AG09309 (cell line): ENCODE results near the gene CFAP298.

Experiments
- DNase-seq: peaks from one replicate; pipeline ENCODE4 v3.0.0-alpha.2; 2010; ENCODE audit warnings: low read depth
- H3K4me3 ChIP-seq: 2 replicates; pipeline ENCODE4 v1.5.1; 2011; ENCODE audit warnings: mild to moderate bottlenecking, low read depth, low read length, moderate library complexity; ENCODE audit not compliant: control insufficient read depth
- TF ChIP-seq, protein P1 (sequence below): IDR thresholded peaks from 2 replicates; pipeline ENCODE4 v1.5.1; 2011; ENCODE audit warnings: mild to moderate bottlenecking, low read depth, low read length, inconsistent platforms; ENCODE audit not compliant: insufficient read depth, control insufficient read depth; ENCODE audit errors: missing control alignments

The CFAP298 gene

DNA sequence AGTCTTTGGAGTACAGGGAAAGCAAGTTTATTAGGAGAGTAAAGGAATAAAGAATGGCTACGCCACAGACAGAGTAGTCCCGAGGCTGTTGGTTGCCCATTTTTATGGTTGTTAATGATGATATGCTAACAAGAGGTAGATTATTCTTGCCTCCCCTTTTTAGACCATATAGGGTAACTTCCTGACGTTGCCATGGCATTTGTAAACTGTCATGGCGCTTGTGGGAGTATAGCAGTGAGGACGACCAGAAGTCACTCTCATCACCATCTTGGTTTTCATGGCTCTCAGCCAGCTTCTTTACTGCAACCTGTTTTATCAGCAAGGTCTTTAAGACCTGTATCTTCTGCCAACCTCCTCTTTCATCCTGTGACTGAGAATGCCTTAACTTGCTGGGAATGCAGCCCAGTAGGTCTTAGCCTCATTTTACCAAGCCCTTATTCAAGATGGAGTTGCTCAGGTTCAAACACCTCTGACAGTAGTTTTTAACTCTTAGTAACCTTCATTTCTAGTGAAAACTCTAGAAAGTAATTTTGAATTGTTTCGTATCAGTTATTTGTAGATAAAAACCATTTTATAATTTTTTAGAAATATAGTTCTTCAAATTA lies 53.1 kb downstream of the CFAP298 start:
- DNase-seq: no peak
- no peak overlapping the region for H3K4me3 ChIP-seq
- TF ChIP-seq, protein P1, sequence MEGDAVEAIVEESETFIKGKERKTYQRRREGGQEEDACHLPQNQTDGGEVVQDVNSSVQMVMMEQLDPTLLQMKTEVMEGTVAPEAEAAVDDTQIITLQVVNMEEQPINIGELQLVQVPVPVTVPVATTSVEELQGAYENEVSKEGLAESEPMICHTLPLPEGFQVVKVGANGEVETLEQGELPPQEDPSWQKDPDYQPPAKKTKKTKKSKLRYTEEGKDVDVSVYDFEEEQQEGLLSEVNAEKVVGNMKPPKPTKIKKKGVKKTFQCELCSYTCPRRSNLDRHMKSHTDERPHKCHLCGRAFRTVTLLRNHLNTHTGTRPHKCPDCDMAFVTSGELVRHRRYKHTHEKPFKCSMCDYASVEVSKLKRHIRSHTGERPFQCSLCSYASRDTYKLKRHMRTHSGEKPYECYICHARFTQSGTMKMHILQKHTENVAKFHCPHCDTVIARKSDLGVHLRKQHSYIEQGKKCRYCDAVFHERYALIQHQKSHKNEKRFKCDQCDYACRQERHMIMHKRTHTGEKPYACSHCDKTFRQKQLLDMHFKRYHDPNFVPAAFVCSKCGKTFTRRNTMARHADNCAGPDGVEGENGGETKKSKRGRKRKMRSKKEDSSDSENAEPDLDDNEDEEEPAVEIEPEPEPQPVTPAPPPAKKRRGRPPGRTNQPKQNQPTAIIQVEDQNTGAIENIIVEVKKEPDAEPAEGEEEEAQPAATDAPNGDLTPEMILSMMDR: no peak

DNA sequence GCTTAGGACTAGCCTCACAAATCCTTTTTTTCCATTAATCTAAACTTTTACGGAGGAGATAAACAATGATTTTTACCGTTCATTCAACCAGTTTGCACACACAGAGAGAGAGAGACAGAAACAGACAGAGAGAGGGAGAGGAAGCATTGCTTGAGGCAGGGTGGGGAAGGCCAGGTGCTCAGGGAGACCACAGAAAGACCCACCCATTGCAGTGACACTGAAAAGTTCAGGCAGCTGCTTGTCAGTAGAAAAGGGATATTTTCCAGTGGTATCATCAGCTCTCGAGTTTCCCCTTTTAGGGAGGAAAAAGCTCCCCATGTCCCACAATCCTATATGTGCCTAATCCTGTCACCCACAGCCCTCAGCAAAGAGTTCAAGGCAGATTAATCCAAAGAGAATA lies 54.1 kb downstream of the CFAP298 start:
- DNase-seq: no peak
- no peak overlapping the region for H3K4me3 ChIP-seq
- TF ChIP-seq, protein P1: no peak

GRCh38 chr21:32554832-32555638 lies 57.1 kb downstream of the CFAP298 start:
- TF ChIP-seq, protein P1: no peak
- DNase-seq: no peak
- no peak overlapping the region for H3K4me3 ChIP-seq

- TF ChIP-seq, protein P1: no peak
- DNase-seq: no peak
- H3K4me3 ChIP-seq: no peak overlapping the region
These were observed 62.3 kb downstream of the CFAP298 start for GRCh38 chr21:32549886-32550285.

DNA sequence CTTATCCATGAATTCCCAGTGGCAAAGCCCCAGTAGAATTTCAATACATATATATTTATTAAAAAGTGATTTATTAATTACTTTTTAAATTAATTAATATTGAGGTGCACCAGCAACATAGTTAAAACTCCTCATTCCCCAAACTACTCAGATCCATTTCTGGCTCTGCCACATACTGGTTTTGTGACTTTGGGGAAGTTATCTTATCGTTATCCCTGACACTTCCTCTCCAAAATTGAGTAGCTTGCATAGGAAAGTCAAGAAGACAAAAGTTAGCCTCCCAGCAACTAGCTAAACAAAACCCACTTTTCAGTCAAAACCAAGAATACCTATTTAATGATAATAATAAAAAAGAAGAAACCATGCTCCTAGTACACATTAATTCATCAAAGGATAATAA lies 62.7 kb downstream of the CFAP298 start:
- no peak for DNase-seq
- TF ChIP-seq, protein P1: no peak
- no peak overlapping the region for H3K4me3 ChIP-seq
